GM04503 (cell line): Measurements from ENCODE around the gene DIRAS2.
"Not testable (repeated sequence)": the region's sequence is repeated elsewhere in the genome, so short reads cannot be mapped to it uniquely, and the experiment has no call there.

Experiments
- DNase-seq: peaks from one replicate; pipeline ENCODE4 v3.0.0-alpha.2; 2012; ENCODE audit warnings: low read depth

DIRAS2 gene

GRCh38 chr9:90642570-90643539, at the start of gene DIRAS2:
TSS of gene DIRAS2 (minus strand) at chr9:90642824. CDS start at chr9:90613827, 28,997 bp downstream.
- DNase-seq, result no peak

- DNase-seq, result no peak
Observed at GRCh38 chr9:90684736-90685135, 42.1 kb upstream of the DIRAS2 start.

- DNase-seq, result no peak
Observed at GRCh38 chr9:90684106-90684505, 41.5 kb upstream of the DIRAS2 start.

- DNase-seq, result no peak
Observed at GRCh38 chr9:90680534-90680933, 37.9 kb upstream of the DIRAS2 start.

- DNase-seq, result no peak
Observed at GRCh38 chr9:90665072-90665471, 22.4 kb upstream of the DIRAS2 start.

GRCh38 chr9:90659650-90660364, 17.2 kb upstream of the DIRAS2 start:
- DNase-seq, result no peak

- no peak for DNase-seq
Observed at GRCh38 chr9:90658783-90659182, 16.2 kb upstream of the DIRAS2 start.

- no peak for DNase-seq
Observed at GRCh38 chr9:90658181-90658580, 15.6 kb upstream of the DIRAS2 start.

GRCh38 chr9:90656876-90657275, 14.3 kb upstream of the DIRAS2 start:
- not testable (repeated sequence) for DNase-seq

- no peak for DNase-seq
Observed at GRCh38 chr9:90651246-90651645, 8.6 kb upstream of the DIRAS2 start.

- DNase-seq, result no peak
Observed at GRCh38 chr9:90647843-90648242, 5.2 kb upstream of the DIRAS2 start.

GRCh38 chr9:90645721-90646120, 3.1 kb upstream of the DIRAS2 start:
- DNase-seq, result no peak

GRCh38 chr9:90641884-90642487, 638 bp downstream of the DIRAS2 start:
- DNase-seq, result no peak

GRCh38 chr9:90641086-90641485, 1.5 kb downstream of the DIRAS2 start:
- no peak for DNase-seq

GRCh38 chr9:90640361-90640760, 2.3 kb downstream of the DIRAS2 start:
- no peak for DNase-seq

- DNase-seq, result no peak
Observed at GRCh38 chr9:90637626-90638025, 5.0 kb downstream of the DIRAS2 start.

- DNase-seq, result no peak
Observed at GRCh38 chr9:90632647-90633207, 9.9 kb downstream of the DIRAS2 start.

- DNase-seq, result no peak
Observed at GRCh38 chr9:90631964-90632363, 10.7 kb downstream of the DIRAS2 start.

- DNase-seq, result no peak
Observed at GRCh38 chr9:90629991-90630390, 12.6 kb downstream of the DIRAS2 start.

- DNase-seq, result no peak
Observed at GRCh38 chr9:90629354-90629753, 13.3 kb downstream of the DIRAS2 start.

- DNase-seq, result no peak
Observed at GRCh38 chr9:90616806-90617205, 25.8 kb downstream of the DIRAS2 start.

GRCh38 chr9:90613502-90613901, 29.1 kb downstream of the DIRAS2 start:
- DNase-seq, result no peak
